Measurements from ENCODE around the gene MMP11.
A peak's percentile ranks its signal among the peaks of the same experiment; 100 is the strongest.

Gene MMP11

GRCh38 chr22:23782252-23782651 lies 9.6 kb downstream of the MMP11 start:
- DNase-seq = no peak

- DNase-seq = no peak
These were observed 10.1 kb downstream of the MMP11 start for GRCh38 chr22:23782703-23783102.

GRCh38 chr22:23783265-23784150 lies 10.9 kb downstream of the MMP11 start:
- DNase-seq = no peak

- DNase-seq = no peak
These were observed 11.6 kb downstream of the MMP11 start for GRCh38 chr22:23784215-23784732.

- DNase-seq = no peak
These were observed 13.6 kb downstream of the MMP11 start for GRCh38 chr22:23786261-23786710.

GRCh38 chr22:23786752-23787599 lies 14.3 kb downstream of the MMP11 start, which contains the start of gene SMARCB1:
Gene SMARCB1 (plus strand): TSS chr22:23786966. CDS start chr22:23787170, 204 bp downstream.
- DNase-seq = peak; percentile 92

- no peak for DNase-seq
These were observed 14.9 kb downstream of the MMP11 start for GRCh38 chr22:23787600-23787896.

- DNase-seq = peak; percentile 24
These were observed 15.3 kb downstream of the MMP11 start for GRCh38 chr22:23787910-23788309.

- peak; percentile 29 for DNase-seq
These were observed 16.5 kb downstream of the MMP11 start for GRCh38 chr22:23789121-23789520.

GRCh38 chr22:23789638-23790037 lies 17.0 kb downstream of the MMP11 start:
- peak; percentile 62 for DNase-seq

- no peak for DNase-seq
These were observed 18.4 kb downstream of the MMP11 start for GRCh38 chr22:23790819-23791737.

- no peak for DNase-seq
These were observed 19.3 kb downstream of the MMP11 start for GRCh38 chr22:23791738-23792645.

GRCh38 chr22:23793326-23793725 lies 20.7 kb downstream of the MMP11 start:
- DNase-seq = no peak

GRCh38 chr22:23796461-23796860 lies 23.8 kb downstream of the MMP11 start:
- DNase-seq = no peak

GRCh38 chr22:23800297-23801237 lies 27.9 kb downstream of the MMP11 start:
- no peak for DNase-seq

GRCh38 chr22:23801238-23801821 lies 28.7 kb downstream of the MMP11 start:
- peak; percentile 41 for DNase-seq

GRCh38 chr22:23801886-23802377 lies 29.3 kb downstream of the MMP11 start:
- DNase-seq = no peak

GRCh38 chr22:23803001-23803819 lies 30.6 kb downstream of the MMP11 start:
- DNase-seq = no peak
